ENCODE measurements around the gene NCS1. TPM values are rescaled to one million over a fixed set of nuclear protein-coding genes. Genes with fewer than 3 reads are reported as not detected.

Gene NCS1
- total RNA-seq, 2 donors from 2014 or later: 19.1 to 28.5 TPM

GRCh38 chr9:130182381-130182909 lies 10.2 kb downstream of the NCS1 start:
- WGBS: 83% methylated on average over 17 of the region's 17 CpGs
- no peak for TF ChIP-seq CTCF (IDR thresholded peaks at IDR 0.05)
- no peak for TF ChIP-seq POLR2AphosphoS5 (IDR thresholded peaks at IDR 0.05)
- no peak for TF ChIP-seq POLR2A (IDR thresholded peaks at IDR 0.05)
- DNase-seq (ENCODE audit: low spot score): no peak
- Histone ChIP-seq H3K4me3 (no peak overlapping the region), H3K9me3 (no peaks in the 10 kb centered on the region), H3K36me3 (no peaks in the 10 kb centered on the region), H3K27me3 (replicated peaks; ENCODE audit: insufficient read depth) (no peaks in the 10 kb centered on the region), H3K27ac (peak overlapping the region; percentile 75 to 83), H3K4me1 (replicated peaks) (peaks cover 6% of the 10 kb centered on the region)
- intact Hi-C loops (cut with DNase I): no loop called here

GRCh38 chr9:130183133-130183762 lies 11.0 kb downstream of the NCS1 start:
- H3K27ac ChIP-seq: peak overlapping the region; percentile 75 to 83
- peaks cover 6% of the 10 kb centered on the region for H3K4me1 ChIP-seq (replicated peaks)
- no peaks in the 10 kb centered on the region for H3K27me3 ChIP-seq (replicated peaks; ENCODE audit: insufficient read depth)
- WGBS: 24% methylated on average over 7 of the region's 7 CpGs
- TF ChIP-seq CTCF (IDR thresholded peaks at IDR 0.05): no peak
- TF ChIP-seq POLR2AphosphoS5 (IDR thresholded peaks at IDR 0.05): no peak
- no peak for TF ChIP-seq POLR2A (IDR thresholded peaks at IDR 0.05)
- no peaks in the 10 kb centered on the region for H3K9me3 ChIP-seq
- H3K4me3 ChIP-seq: no peak overlapping the region
- intact Hi-C loops (cut with DNase I): no loop called here
- DNase-seq (ENCODE audit: low spot score): no peak
- H3K36me3 ChIP-seq: no peaks in the 10 kb centered on the region

GRCh38 chr9:130185017-130185416 lies 12.8 kb downstream of the NCS1 start:
- no peak overlapping the region for H3K4me3 ChIP-seq

GRCh38 chr9:130185490-130186031 lies 13.4 kb downstream of the NCS1 start:
- no peak overlapping the region for H3K4me3 ChIP-seq
- peaks cover 6% of the 10 kb centered on the region for H3K4me1 ChIP-seq (replicated peaks)
- 59% methylated on average over 15 of the region's 17 CpGs for WGBS

More at GRCh38 chr9:130185017-130185416, 12.8 kb downstream of the NCS1 start:
- TF ChIP-seq POLR2AphosphoS5 (IDR thresholded peaks at IDR 0.05) (peak; percentile 53), CTCF (IDR thresholded peaks at IDR 0.05) (no peak)
- intact Hi-C loops (cut with DNase I): no loop called here
- no peaks in the 10 kb centered on the region for H3K27me3 ChIP-seq (replicated peaks; ENCODE audit: insufficient read depth)
- H3K9me3 ChIP-seq: no peaks in the 10 kb centered on the region
- no peaks in the 10 kb centered on the region for H3K36me3 ChIP-seq
- H3K27ac ChIP-seq: peak overlapping the region; percentile 75 to 83
- peaks cover 6% of the 10 kb centered on the region for H3K4me1 ChIP-seq (replicated peaks)
- WGBS: 75% methylated on average over 15 of the region's 15 CpGs
- no peak for DNase-seq (ENCODE audit: low spot score)

More at GRCh38 chr9:130185490-130186031, 13.4 kb downstream of the NCS1 start:
- TF ChIP-seq CTCF (IDR thresholded peaks at IDR 0.05): no peak
- TF ChIP-seq POLR2A (IDR thresholded peaks at IDR 0.05): no peak
- no peak for TF ChIP-seq POLR2AphosphoS5 (IDR thresholded peaks at IDR 0.05)
- intact Hi-C loops (cut with DNase I): no loop called here
- no peak for DNase-seq (ENCODE audit: low spot score)
- Histone ChIP-seq H3K27me3 (replicated peaks; ENCODE audit: insufficient read depth) (no peaks in the 10 kb centered on the region), H3K36me3 (no peaks in the 10 kb centered on the region), H3K9me3 (no peaks in the 10 kb centered on the region), H3K27ac (peak overlapping the region; percentile 75 to 83)

Data from prostate gland (tissue), 2 donors.